ENCODE data around the gene RHBDF2.

GRCh38 chr17:76468634-76469010 is 32.6 kb downstream of the RHBDF2 start:
- TF ChIP-seq CTCF (IDR thresholded peaks at IDR 0.05) = no peak
- TF ChIP-seq POLR2A (IDR thresholded peaks at IDR 0.05) = no peak
